ENCODE results near the gene DENND2C. TPM values are rescaled to one million over a fixed set of nuclear protein-coding genes. Genes with fewer than 3 reads are reported as not detected.

DENND2C gene
- total RNA-seq, 1 experiment from 2014 or later, result 3.6 TPM

- Histone ChIP-seq H3K4ac (ENCODE audit: low read depth, low read length) (no peak overlapping the region), H3T11ph (ENCODE audit: low read length) (no peak overlapping the region), H3K79me1 (ENCODE audit: insufficient read depth, low read depth, low read length, poor library complexity, severe bottlenecking) (no peaks in the 10 kb centered on the region), H3K56ac (ENCODE audit: insufficient read length, low read depth, low read length) (no peak overlapping the region), H2BK5ac (ENCODE audit: insufficient read length, low read length) (no peak overlapping the region), H2AFZ (ENCODE audit: low read length) (no peak overlapping the region), H4K8ac (replicated peaks; ENCODE audit: insufficient read length, low read depth, low read length) (no peak overlapping the region), H4K20me1 (ENCODE audit: control insufficient read depth, insufficient read depth, insufficient read length) (no peaks in the 10 kb centered on the region), H3K14ac (ENCODE audit: insufficient read depth, low read length) (no peak overlapping the region), H2BK15ac (ENCODE audit: low read depth, low read length) (no peak overlapping the region), H4K5ac (ENCODE audit: insufficient read length, low read depth, low read length) (no peak overlapping the region), H4K91ac (ENCODE audit: insufficient read length, low read depth, low read length) (no peak overlapping the region), H3K4me2 (ENCODE audit: insufficient read depth, insufficient read length, low read length) (no peak overlapping the region), H3K23ac (ENCODE audit: insufficient read length, low read depth, low read length) (no peak overlapping the region), H2BK20ac (ENCODE audit: low read depth, low read length, poor library complexity, severe bottlenecking) (no peak overlapping the region), H3K18ac (ENCODE audit: insufficient read length, low read depth, low read length) (no peak overlapping the region), H3K4me1 (ENCODE audit: insufficient read depth, low read length) (no peaks in the 10 kb centered on the region), H3K23me2 (ENCODE audit: insufficient read length, low read depth, low read length, poor library complexity, severe bottlenecking) (no peaks in the 10 kb centered on the region), H3K79me2 (ENCODE audit: insufficient read depth, low read length) (no peaks in the 10 kb centered on the region), H3K27ac (ENCODE audit: insufficient read length, low read depth, low read length) (no peak overlapping the region), H2AK5ac (ENCODE audit: insufficient read length, low read length) (no peak overlapping the region), H3K9ac (ENCODE audit: extremely low read depth, insufficient read length, low read length) (no peak overlapping the region), H2BK120ac (ENCODE audit: low read depth, low read length, poor library complexity, severe bottlenecking) (no peak overlapping the region), H2BK12ac (ENCODE audit: insufficient read length, low read depth, low read length) (no peak overlapping the region), H3K9me3 (ENCODE audit: control insufficient read depth, low read depth, low read length) (no peaks in the 10 kb centered on the region), H3K27me3 (ENCODE audit: insufficient read depth, low read length) (no peaks in the 10 kb centered on the region)
- Mint-ChIP-seq H3K27me3 (ENCODE audit: low read depth) (no peaks in the 10 kb centered on the region), H3K9me3 (no peaks in the 10 kb centered on the region), H3K4me3 (no peak overlapping the region), H3K27ac (no peak overlapping the region), H3K4me1 (no peaks in the 10 kb centered on the region), H3K36me3 (ENCODE audit: insufficient read depth in 1 of 3, low read depth in 3 of 3) (peaks cover 0 to 4% (median 0%) of the 10 kb centered on the region in 3 experiments; a peak in 2 of 7 replicates)
- no peak for TF ChIP-seq CTCF (conservative IDR thresholded peaks at IDR 0.05)
- DNase-seq, result no peak
Observed at GRCh38 chr1:114595602-114596001, 74.2 kb downstream of the DENND2C start.
